GM19023 (cell line): Measurements from ENCODE around the gene DAAM1.

Experiments used
- ATAC-seq: cut with Tn5 transposase; IDR thresholded peaks from one replicate; pipeline ENCODE4 v1.9.1; 2021; ENCODE audit warnings: mild to moderate bottlenecking, moderate library complexity; ENCODE audit not compliant: unreplicated experiment

The DAAM1 gene

DNA sequence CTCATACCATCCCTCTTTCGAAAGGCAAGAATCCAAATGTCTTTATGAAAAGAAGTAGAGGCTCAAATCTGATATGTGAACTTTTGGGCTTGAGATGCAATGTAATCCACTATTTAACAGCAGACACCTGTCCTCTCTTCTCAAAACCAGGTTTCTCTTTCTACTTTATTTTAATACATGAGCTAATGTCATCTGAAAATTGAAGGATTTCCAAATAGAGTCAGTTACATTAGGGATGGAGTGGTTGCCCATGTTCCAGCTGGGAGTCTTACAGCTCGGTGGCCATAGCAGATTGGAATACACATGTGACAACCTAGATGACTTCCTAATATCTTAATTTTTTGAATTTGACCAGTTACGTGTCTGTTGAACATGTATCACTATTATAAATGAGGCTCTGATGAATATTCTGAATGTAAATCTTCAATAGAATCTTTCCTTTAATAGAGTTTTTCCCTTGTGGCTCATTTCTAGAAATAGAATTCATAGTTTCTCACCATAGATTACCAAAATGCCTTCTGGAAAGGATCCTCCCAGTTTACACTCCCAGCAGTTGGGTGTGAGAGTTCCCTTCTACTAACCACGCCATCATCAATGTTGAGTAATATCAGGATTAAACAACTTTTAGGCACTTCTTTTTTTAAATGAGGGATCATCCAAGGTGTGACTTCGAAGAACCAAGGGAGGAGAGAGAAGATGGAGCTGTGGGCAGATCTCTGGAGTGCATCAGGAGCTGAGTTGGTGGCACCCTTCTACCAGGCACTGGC, 227.6 kb downstream of the DAAM1 start:
- ATAC-seq = no peak

DNA sequence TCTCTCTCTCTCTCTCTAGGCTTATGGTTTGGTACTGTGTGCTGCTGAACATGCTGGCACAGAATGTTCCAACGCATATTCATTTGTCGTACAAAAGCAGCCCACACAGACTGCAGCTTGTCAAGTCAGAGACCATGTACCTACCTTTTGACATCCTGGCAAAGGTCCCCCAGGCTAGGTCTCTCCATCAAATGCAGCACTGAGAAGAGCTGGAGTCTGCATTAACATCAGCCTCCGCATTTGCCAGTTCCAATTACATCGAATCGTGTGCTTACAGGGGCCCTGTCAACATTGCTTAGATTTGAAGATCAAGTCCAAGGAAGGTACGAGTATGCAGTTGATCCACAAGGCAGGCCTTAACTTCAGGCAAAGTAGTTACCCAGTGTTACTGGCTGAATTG, 228.8 kb downstream of the DAAM1 start:
- no peak for ATAC-seq

DNA sequence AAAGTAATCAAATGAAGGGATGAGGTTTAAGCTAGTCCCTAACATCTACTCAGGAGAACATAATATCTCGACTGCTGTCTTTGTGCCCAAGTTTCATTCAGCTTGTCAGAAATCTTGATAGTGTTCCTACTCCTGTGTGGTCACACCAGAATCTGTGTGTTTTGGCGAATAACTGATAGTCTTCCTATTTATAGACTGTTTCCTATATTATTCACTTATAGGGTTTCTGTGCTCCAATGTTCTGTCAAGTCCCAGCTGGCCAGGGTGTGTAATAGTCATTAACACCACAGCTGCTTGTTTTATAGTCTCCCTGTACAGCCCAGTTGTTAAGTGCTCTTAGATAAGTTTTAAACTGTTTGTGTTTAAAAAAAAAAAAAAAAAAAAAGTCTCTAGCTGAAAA, 230.8 kb downstream of the DAAM1 start:
- ATAC-seq = no peak
